Colonic mucosa (tissue), 4 donors: ENCODE measurements around the gene KRTAP10-4. TPM values are rescaled to one million over a fixed set of nuclear protein-coding genes. Genes with fewer than 3 reads are reported as not detected.

Experiments used
- DNase-seq: peaks from one replicate; pipeline ENCODE4 v3.0.0-alpha.2; 2020
- H3K27ac ChIP-seq: fragments of 200-600 bp; one replicate; pipeline ENCODE4 v1.8.0; 2021
- H3K27me3 ChIP-seq: fragments of 200-600 bp; one replicate; pipeline ENCODE4 v1.8.0; 2021
- H3K36me3 ChIP-seq: fragments of 200-600 bp; one replicate; pipeline ENCODE4 v1.8.0; 2021
- H3K4me1 ChIP-seq: fragments of 200-600 bp; one replicate; pipeline ENCODE4 v1.8.0; 2021; ENCODE audit warnings: mild to moderate bottlenecking
- H3K4me3 ChIP-seq: fragments of 200-600 bp; one replicate; pipeline ENCODE4 v1.8.0; 2021
- H3K9ac ChIP-seq, 2 donors: one replicate each; pipeline ENCODE4 v1.7.0; 2013; ENCODE audit warnings: control low read depth in 2 of 2, low read depth in 2 of 2, low read length in 2 of 2
- H3K9me3 ChIP-seq: fragments of 200-600 bp; one replicate; pipeline ENCODE4 v1.8.0; 2021
- CTCF ChIP-seq: fragments of 200-600 bp; IDR thresholded peaks from one replicate; pipeline ENCODE4 v1.8.0; 2022; ENCODE audit warnings: antibody characterized with exemption, mild to moderate bottlenecking
- intact Hi-C: fragments of 100-400 bp; cut with DNase I; formaldehyde crosslinking; loops from one replicate; pipeline ENCODE4 v1.14.1; 2022
- total RNA-seq, 2 donors: library from RNA; stranded (reverse); fragmentation: NEBNext Ultra II Directional in 1 of 2; extraction: Animal tissue kit (Norgen Biotek cat#: 25700) in 1 of 2; gene quantifications; one replicate each; pipeline ENCODE4 v1.2.1, GENCODE V29; 2021
- donor health status: healthy.
- donor health status: DM: no; HTN: no; CAD: no.
- donor health status: DM: no; HTN: no; CAD: no.

The KRTAP10-4 gene
- total RNA-seq, 2 donors from 2014 or later = not detected

GRCh38 chr21:44568261-44568660 lies 5.3 kb upstream of the KRTAP10-4 start:
- no peak for DNase-seq
- no peaks in the 10 kb centered on the region for H3K27me3 ChIP-seq
- no peaks in the 10 kb centered on the region for H3K9me3 ChIP-seq
- intact Hi-C loops = no loop called here
- H3K4me1 ChIP-seq = no peaks in the 10 kb centered on the region
- no peak overlapping the region for H3K4me3 ChIP-seq
- H3K9ac ChIP-seq = no peak overlapping the region
- no peaks in the 10 kb centered on the region for H3K36me3 ChIP-seq
- no peak overlapping the region for H3K27ac ChIP-seq
- no peak for TF ChIP-seq CTCF

GRCh38 chr21:44568667-44569556 lies 4.6 kb upstream of the KRTAP10-4 start:
- no peak for DNase-seq

DNA sequence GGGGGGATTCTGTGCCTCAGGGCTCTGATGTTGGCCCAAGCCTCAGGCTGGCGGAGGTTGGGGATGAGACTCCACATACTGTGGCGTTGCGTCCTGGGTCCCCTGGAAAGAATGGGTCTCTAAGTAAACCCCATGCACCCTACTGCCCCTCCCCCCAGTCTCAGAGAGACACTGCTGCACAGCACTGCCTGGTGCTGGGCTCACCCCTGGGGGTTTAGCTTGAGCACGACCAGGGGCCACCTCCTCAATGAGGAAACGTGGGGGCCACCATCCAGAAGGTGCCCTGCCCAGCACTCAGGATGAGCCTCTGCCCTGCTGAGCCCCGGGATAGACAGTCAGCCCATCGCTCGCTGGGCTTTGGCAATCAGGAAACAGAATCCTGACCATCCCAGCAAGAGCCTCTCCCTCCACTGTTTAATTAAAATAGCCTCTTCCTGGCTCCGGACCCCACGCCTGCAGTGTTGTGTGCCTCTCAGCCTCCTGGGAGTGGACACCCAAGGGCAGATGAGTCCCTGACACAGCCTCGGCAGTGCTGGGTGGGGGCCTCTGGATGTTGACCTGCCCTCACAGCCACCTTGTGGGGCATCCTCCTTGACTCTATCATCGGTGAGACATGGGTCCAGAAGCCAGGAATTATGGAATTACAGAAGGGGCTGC lies 3.5 kb upstream of the KRTAP10-4 start:
- Histone ChIP-seq H3K4me1 (no peaks in the 10 kb centered on the region), H3K36me3 (no peaks in the 10 kb centered on the region), H3K4me3 (no peak overlapping the region), H3K9me3 (no peaks in the 10 kb centered on the region), H3K9ac (no peak overlapping the region), H3K27me3 (no peaks in the 10 kb centered on the region), H3K27ac (no peak overlapping the region)
- intact Hi-C loops = no loop called here
- no peak for TF ChIP-seq CTCF
- DNase-seq = no peak

More at GRCh38 chr21:44568667-44569556, 4.6 kb upstream of the KRTAP10-4 start:
- H3K4me3 ChIP-seq = no peak overlapping the region
- no peaks in the 10 kb centered on the region for H3K36me3 ChIP-seq
- no peaks in the 10 kb centered on the region for H3K9me3 ChIP-seq
- no peak for TF ChIP-seq CTCF
- no peak overlapping the region for H3K27ac ChIP-seq
- H3K27me3 ChIP-seq = no peaks in the 10 kb centered on the region
- H3K4me1 ChIP-seq = no peaks in the 10 kb centered on the region
- intact Hi-C loops = no loop called here
- H3K9ac ChIP-seq = no peak overlapping the region

GRCh38 chr21:44571296-44571695 lies 2.2 kb upstream of the KRTAP10-4 start:
- no peak overlapping the region for H3K27ac ChIP-seq
- no peak for TF ChIP-seq CTCF
- H3K9ac ChIP-seq = no peak overlapping the region
- H3K27me3 ChIP-seq = no peaks in the 10 kb centered on the region
- no peak for DNase-seq
- H3K9me3 ChIP-seq = no peaks in the 10 kb centered on the region
- H3K36me3 ChIP-seq = no peaks in the 10 kb centered on the region
- no peak overlapping the region for H3K4me3 ChIP-seq
- intact Hi-C loops = no loop called here
- no peaks in the 10 kb centered on the region for H3K4me1 ChIP-seq

GRCh38 chr21:44571844-44572782 lies 1.4 kb upstream of the KRTAP10-4 start:
- no peaks in the 10 kb centered on the region for H3K27me3 ChIP-seq
- intact Hi-C loops = no loop called here
- H3K27ac ChIP-seq = no peak overlapping the region
- no peaks in the 10 kb centered on the region for H3K36me3 ChIP-seq
- DNase-seq = no peak
- H3K4me3 ChIP-seq = no peak overlapping the region
- H3K4me1 ChIP-seq = no peaks in the 10 kb centered on the region
- no peaks in the 10 kb centered on the region for H3K9me3 ChIP-seq
- no peak overlapping the region for H3K9ac ChIP-seq
- no peak for TF ChIP-seq CTCF
